ENCODE measurements around the gene TWF1. TPM values are rescaled to one million over a fixed set of nuclear protein-coding genes. Genes with fewer than 3 reads are reported as not detected.
A peak's percentile ranks its signal among the peaks of the same experiment; 100 is the strongest.

Gene TWF1
- total RNA-seq, 1 donor from 2014 or later, result 67.2 TPM

DNA sequence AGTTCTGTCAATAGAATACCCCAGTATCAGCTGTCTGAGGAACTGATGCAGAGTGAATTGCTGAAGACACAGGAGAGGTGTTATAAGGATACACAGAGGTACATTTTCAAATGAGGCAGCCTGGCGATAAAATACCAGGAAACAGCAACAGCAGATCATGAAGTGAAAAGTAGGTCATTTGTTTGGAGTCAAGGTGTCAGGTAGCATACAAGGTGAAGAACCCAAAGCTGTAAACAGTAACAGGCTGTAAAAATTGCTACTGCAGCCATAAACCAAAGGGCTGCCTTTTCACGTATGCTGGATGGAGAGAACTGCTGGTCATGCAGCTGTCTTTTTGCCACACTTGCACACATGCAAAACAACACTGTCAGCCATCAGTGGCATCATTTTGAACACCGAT lies 9.3 kb upstream of the TWF1 start:
- Histone ChIP-seq H3K27me3 (no peaks in the 10 kb centered on the region), H3K9me3 (no peaks in the 10 kb centered on the region), H3K27ac (no peak overlapping the region), H3K4me1 (no peaks in the 10 kb centered on the region), H3K4me3 (no peak overlapping the region), H3K36me3 (no peaks in the 10 kb centered on the region)
- DNase-seq (ENCODE audit: low spot score in 2 of 2), result no peak
- TF ChIP-seq, protein P1, sequence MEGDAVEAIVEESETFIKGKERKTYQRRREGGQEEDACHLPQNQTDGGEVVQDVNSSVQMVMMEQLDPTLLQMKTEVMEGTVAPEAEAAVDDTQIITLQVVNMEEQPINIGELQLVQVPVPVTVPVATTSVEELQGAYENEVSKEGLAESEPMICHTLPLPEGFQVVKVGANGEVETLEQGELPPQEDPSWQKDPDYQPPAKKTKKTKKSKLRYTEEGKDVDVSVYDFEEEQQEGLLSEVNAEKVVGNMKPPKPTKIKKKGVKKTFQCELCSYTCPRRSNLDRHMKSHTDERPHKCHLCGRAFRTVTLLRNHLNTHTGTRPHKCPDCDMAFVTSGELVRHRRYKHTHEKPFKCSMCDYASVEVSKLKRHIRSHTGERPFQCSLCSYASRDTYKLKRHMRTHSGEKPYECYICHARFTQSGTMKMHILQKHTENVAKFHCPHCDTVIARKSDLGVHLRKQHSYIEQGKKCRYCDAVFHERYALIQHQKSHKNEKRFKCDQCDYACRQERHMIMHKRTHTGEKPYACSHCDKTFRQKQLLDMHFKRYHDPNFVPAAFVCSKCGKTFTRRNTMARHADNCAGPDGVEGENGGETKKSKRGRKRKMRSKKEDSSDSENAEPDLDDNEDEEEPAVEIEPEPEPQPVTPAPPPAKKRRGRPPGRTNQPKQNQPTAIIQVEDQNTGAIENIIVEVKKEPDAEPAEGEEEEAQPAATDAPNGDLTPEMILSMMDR (IDR thresholded peaks at IDR 0.05), result no peak
- intact Hi-C loops (cut with DNase I), result no loop called here

DNA sequence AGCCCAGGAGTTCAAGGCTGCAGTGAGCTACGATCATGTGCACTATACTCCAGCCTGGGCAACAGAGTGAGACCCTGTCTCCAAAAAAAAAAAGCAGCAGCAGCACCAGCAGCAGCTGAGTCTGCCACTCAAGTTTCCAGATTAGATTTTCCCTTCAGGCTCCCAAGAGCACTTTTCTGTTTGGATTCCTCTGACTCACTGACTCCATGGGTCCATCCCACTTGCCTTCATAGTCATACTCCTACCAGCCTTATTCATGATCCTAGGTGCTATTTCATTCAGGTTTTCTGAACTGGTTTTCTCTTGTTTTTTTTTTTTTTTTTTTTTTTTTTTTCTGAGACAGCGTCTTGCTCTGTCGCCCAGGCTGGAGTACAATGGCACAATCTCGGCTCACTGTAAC lies 6.8 kb upstream of the TWF1 start:
- Histone ChIP-seq H3K9me3 (no peaks in the 10 kb centered on the region), H3K4me1 (no peaks in the 10 kb centered on the region), H3K4me3 (no peak overlapping the region), H3K27me3 (no peaks in the 10 kb centered on the region), H3K36me3 (no peaks in the 10 kb centered on the region), H3K27ac (no peak overlapping the region)
- intact Hi-C loops (cut with DNase I), result no loop called here
- TF ChIP-seq, protein P1 (IDR thresholded peaks at IDR 0.05), result no peak
- DNase-seq (ENCODE audit: low spot score in 2 of 2), result no peak

DNA sequence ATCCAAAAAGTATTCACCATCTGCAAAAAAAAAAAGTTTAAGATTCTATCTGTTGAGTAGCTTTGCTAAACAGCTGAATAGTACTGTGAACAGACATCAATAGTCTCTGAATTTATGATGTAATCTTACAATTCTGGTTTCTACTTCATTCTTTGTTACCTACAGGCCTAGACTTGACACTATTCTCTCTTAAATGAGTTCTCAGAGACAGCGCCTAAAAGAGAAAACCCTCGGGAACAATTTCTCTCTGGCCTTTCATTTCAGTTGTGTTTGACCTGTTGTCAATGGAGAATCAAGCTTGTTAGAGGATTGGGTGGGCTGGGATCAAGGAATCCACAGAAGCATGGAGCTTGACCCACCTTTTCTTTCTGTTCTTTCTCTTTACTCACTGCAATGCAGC lies 5.9 kb upstream of the TWF1 start:
- Histone ChIP-seq H3K9me3 (no peaks in the 10 kb centered on the region), H3K4me1 (no peaks in the 10 kb centered on the region), H3K27me3 (no peaks in the 10 kb centered on the region), H3K36me3 (no peaks in the 10 kb centered on the region), H3K27ac (no peak overlapping the region), H3K4me3 (no peak overlapping the region)
- intact Hi-C loops (cut with DNase I), result no loop called here
- TF ChIP-seq, protein P1 (IDR thresholded peaks at IDR 0.05), result no peak
- DNase-seq (ENCODE audit: low spot score in 2 of 2), result no peak

DNA sequence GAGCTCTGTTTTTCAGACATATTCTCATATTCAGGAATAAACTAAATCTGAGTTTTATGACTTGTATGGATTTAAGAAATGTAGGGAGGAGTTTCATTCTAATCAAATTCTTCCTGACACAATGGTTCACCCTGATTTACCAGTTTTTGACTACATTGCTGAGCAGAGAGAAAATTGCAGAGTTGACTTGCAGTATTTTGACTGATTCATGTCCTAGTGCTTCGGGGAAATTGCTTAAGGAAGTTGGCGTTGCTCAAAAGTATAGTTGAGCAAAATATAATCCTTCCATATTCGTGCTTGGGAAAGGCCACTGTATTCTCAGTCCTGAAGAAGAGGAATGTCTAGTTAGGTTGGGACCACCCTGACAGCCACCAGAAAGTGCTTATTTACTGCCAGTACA lies 1.3 kb upstream of the TWF1 start:
- peaks cover 0 to 9% of the 10 kb centered on the region in 2 donors for H3K4me1 ChIP-seq
- intact Hi-C loops (cut with DNase I), result loop anchor here (10.0 kb wide), 1 partner anchor 1607 kb away; no protein-coding TSS in a partner anchor
- peaks cover 0 to 10% of the 10 kb centered on the region in 2 donors for H3K36me3 ChIP-seq
- TF ChIP-seq, protein P1 (IDR thresholded peaks at IDR 0.05), result no peak
- no peaks in the 10 kb centered on the region for H3K9me3 ChIP-seq
- H3K27me3 ChIP-seq, result no peaks in the 10 kb centered on the region
- no peak for DNase-seq (ENCODE audit: low spot score in 2 of 2)
- no peak overlapping the region for H3K4me3 ChIP-seq
- no peak overlapping the region for H3K27ac ChIP-seq

DNA sequence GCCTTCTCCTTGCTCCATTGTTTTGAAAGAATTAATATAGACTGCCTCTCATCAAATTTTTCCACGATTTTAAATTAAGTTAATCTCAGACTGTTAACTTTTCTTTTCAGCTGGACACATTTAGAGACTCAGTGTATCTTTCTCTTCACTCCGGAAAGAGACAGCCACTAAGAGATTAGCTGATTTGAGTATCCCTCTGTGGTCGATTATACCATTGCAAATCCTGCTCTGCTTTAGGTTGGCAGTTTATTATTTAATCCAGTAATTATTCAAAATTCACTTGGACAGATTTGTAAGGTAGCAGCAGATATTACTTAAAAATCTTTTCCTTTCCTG lies 588 bp upstream of the TWF1 start:
- H3K27me3 ChIP-seq, result no peaks in the 10 kb centered on the region
- H3K4me3 ChIP-seq, result peak overlapping the region; percentile 91 to 99
- H3K9me3 ChIP-seq, result no peaks in the 10 kb centered on the region
- TF ChIP-seq, protein P1 (IDR thresholded peaks at IDR 0.05), result no peak
- peaks cover 0 to 9% of the 10 kb centered on the region in 2 donors for H3K4me1 ChIP-seq
- intact Hi-C loops (cut with DNase I), result loop anchor here (1.0 to 10.0 kb wide), 4 partner anchors 30 to 1608 kb away; partner anchors contain the start of genes IRAK4, PUS7L and TMEM117
- DNase-seq (ENCODE audit: low spot score in 2 of 2), result no peak
- H3K36me3 ChIP-seq, result peaks cover 1 to 13% of the 10 kb centered on the region in 2 donors
- peak overlapping the region; percentile 90 to 98 for H3K27ac ChIP-seq
